Osteoblast (primary cell): Measurements from ENCODE around the gene GPATCH8. TPM values are rescaled to one million over a fixed set of nuclear protein-coding genes. Genes with fewer than 3 reads are reported as not detected.

Experiments used
- DNase-seq: peaks from one replicate; pipeline ENCODE4 v3.0.0; 2011; ENCODE audit warnings: low spot score, mixed read lengths; ENCODE audit not compliant: insufficient read length; ENCODE audit errors: missing footprints
- H2AFZ ChIP-seq: 2 replicates; pipeline ENCODE4 v1.6.0; 2011; ENCODE audit warnings: mild to moderate bottlenecking, low read length
- H3K27ac ChIP-seq: 2 replicates; pipeline ENCODE4 v1.5.1; 2011; ENCODE audit warnings: mild to moderate bottlenecking, low read depth, low read length, moderate library complexity
- H3K27me3 ChIP-seq: 2 replicates; pipeline ENCODE4 v1.6.0; 2012; ENCODE audit warnings: mild to moderate bottlenecking, control low read depth, inconsistent platforms, low read length, moderate library complexity; ENCODE audit not compliant: insufficient read depth
- H3K36me3 ChIP-seq: 2 replicates; pipeline ENCODE4 v1.5.1; 2011; ENCODE audit warnings: mild to moderate bottlenecking, low read length, control low read depth, moderate library complexity; ENCODE audit not compliant: insufficient read depth
- H3K4me1 ChIP-seq: 2 replicates; pipeline ENCODE4 v1.5.1; 2011; ENCODE audit warnings: mild to moderate bottlenecking, low read length, control low read depth, moderate library complexity; ENCODE audit not compliant: insufficient read depth
- H3K4me2 ChIP-seq: 2 replicates; pipeline ENCODE4 v1.6.0; 2011; ENCODE audit warnings: mild to moderate bottlenecking, low read length; ENCODE audit not compliant: insufficient read depth
- H3K4me3 ChIP-seq: fragments of 200-600 bp; sonication (generic); 3 replicates; pipeline ENCODE4 v1.5.1; 2012; ENCODE audit warnings: mild to moderate bottlenecking, low read length, inconsistent platforms; ENCODE audit not compliant: insufficient read depth
- H3K79me2 ChIP-seq: 2 replicates; pipeline ENCODE4 v1.6.0; 2012; ENCODE audit warnings: mild to moderate bottlenecking, low read length, control low read depth, inconsistent platforms; ENCODE audit not compliant: insufficient read depth
- H3K9me3 ChIP-seq: 2 replicates; pipeline ENCODE4 v1.5.1; 2011; ENCODE audit warnings: low read depth, low read length, control low read depth
- H4K20me1 ChIP-seq: 2 replicates; pipeline ENCODE4 v1.6.0; 2012; ENCODE audit warnings: mild to moderate bottlenecking, low read length, control low read depth; ENCODE audit not compliant: insufficient read depth
- total RNA-seq: library from RNA; depleted of rRNA; stranded (reverse); fragments of >200 nt; gene quantifications from 2 replicates; pipeline ENCODE4 v1.2.3, GENCODE V29; 2012
- TF ChIP-seq, protein P1 (sequence below): IDR thresholded peaks from 2 replicates; pipeline ENCODE4 v1.5.1; 2011; ENCODE audit warnings: mild to moderate bottlenecking, low read depth, low read length, moderate library complexity; ENCODE audit errors: extremely low read depth

GPATCH8 gene
- total RNA-seq, 1 donor, result 33.3 TPM

DNA sequence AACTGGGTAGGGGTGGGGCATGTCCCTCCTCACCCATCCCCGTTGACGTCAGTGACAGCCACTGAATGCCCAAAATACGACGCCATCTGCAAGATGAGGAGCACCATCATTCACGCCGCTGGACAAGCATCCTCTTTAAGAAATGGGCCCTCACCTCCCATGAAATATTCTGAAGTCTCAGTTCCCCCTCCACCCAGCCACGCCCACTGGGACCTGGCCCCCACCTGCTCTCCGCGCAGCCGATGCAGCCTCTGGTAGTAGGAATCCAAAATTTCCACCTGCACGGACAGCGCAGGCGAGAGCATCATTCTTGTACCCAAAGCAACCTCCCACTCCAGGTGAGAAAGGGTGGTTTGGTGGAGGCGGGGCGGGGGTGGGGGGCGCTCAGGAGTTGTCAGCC lies 119.3 kb downstream of the GPATCH8 start:
- peaks cover 35% of the 10 kb centered on the region for H3K27me3 ChIP-seq
- H3K79me2 ChIP-seq, result no peaks in the 10 kb centered on the region
- no peak for DNase-seq
- no peaks in the 10 kb centered on the region for H3K9me3 ChIP-seq
- H3K4me2 ChIP-seq, result no peak overlapping the region
- H3K4me1 ChIP-seq, result peaks cover 6% of the 10 kb centered on the region
- no peaks in the 10 kb centered on the region for H4K20me1 ChIP-seq
- no peak overlapping the region for H3K4me3 ChIP-seq
- TF ChIP-seq, protein P1, sequence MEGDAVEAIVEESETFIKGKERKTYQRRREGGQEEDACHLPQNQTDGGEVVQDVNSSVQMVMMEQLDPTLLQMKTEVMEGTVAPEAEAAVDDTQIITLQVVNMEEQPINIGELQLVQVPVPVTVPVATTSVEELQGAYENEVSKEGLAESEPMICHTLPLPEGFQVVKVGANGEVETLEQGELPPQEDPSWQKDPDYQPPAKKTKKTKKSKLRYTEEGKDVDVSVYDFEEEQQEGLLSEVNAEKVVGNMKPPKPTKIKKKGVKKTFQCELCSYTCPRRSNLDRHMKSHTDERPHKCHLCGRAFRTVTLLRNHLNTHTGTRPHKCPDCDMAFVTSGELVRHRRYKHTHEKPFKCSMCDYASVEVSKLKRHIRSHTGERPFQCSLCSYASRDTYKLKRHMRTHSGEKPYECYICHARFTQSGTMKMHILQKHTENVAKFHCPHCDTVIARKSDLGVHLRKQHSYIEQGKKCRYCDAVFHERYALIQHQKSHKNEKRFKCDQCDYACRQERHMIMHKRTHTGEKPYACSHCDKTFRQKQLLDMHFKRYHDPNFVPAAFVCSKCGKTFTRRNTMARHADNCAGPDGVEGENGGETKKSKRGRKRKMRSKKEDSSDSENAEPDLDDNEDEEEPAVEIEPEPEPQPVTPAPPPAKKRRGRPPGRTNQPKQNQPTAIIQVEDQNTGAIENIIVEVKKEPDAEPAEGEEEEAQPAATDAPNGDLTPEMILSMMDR, result no peak
- no peak overlapping the region for H2AFZ ChIP-seq
- H3K36me3 ChIP-seq, result no peaks in the 10 kb centered on the region
- no peak overlapping the region for H3K27ac ChIP-seq

DNA sequence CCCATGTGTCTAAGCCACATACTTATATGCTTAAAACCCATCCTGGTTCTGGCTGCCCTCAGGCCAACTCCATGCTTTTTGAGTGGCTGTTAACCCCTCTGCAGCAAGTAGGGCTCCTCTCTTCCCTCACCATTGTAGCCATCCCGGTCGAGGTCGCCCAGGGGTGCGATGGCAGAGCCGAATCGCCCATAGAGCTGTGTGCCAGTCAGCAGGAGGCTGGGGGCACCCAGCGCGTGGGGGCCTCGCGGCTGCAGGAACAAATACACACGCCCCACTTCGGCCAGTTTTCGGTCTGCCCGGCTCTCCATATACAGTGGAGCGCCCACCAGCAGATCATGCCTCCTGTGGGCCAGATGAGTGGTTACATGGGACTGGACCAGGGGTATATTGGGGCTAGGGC lies 119.8 kb downstream of the GPATCH8 start:
- DNase-seq, result no peak
- H3K27ac ChIP-seq, result no peak overlapping the region
- peaks cover 6% of the 10 kb centered on the region for H3K4me1 ChIP-seq
- H3K79me2 ChIP-seq, result no peaks in the 10 kb centered on the region
- no peak overlapping the region for H3K4me3 ChIP-seq
- TF ChIP-seq, protein P1, result no peak
- H3K27me3 ChIP-seq, result peaks cover 35% of the 10 kb centered on the region
- no peak overlapping the region for H3K4me2 ChIP-seq
- H4K20me1 ChIP-seq, result no peaks in the 10 kb centered on the region
- H2AFZ ChIP-seq, result no peak overlapping the region
- H3K36me3 ChIP-seq, result no peaks in the 10 kb centered on the region
- H3K9me3 ChIP-seq, result no peaks in the 10 kb centered on the region

DNA sequence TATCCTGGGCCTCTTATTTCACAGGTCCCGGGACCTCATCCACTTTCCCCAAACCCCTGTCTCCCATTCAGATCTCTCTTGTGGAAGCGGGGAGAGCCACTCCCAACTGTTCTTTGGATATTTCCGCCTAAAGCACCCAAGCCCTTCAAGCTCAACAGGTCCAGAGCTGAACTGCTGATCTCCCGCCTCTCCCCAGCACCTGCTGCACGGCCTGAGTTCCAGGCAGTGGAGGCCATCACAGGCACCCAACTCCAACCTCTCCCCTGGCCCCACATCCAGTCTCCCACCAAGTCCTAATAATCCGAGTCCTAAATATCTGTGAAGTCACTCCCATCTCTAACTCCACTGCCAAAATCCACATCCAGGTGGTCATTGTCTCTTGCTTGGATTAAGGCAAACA lies 120.3 kb downstream of the GPATCH8 start:
- H4K20me1 ChIP-seq, result no peaks in the 10 kb centered on the region
- TF ChIP-seq, protein P1, result no peak
- no peak overlapping the region for H3K27ac ChIP-seq
- peaks cover 35% of the 10 kb centered on the region for H3K27me3 ChIP-seq
- no peak for DNase-seq
- H3K4me2 ChIP-seq, result no peak overlapping the region
- H3K79me2 ChIP-seq, result no peaks in the 10 kb centered on the region
- H3K36me3 ChIP-seq, result no peaks in the 10 kb centered on the region
- H3K4me1 ChIP-seq, result peaks cover 6% of the 10 kb centered on the region
- H3K4me3 ChIP-seq, result no peak overlapping the region
- no peak overlapping the region for H2AFZ ChIP-seq
- H3K9me3 ChIP-seq, result no peaks in the 10 kb centered on the region

DNA sequence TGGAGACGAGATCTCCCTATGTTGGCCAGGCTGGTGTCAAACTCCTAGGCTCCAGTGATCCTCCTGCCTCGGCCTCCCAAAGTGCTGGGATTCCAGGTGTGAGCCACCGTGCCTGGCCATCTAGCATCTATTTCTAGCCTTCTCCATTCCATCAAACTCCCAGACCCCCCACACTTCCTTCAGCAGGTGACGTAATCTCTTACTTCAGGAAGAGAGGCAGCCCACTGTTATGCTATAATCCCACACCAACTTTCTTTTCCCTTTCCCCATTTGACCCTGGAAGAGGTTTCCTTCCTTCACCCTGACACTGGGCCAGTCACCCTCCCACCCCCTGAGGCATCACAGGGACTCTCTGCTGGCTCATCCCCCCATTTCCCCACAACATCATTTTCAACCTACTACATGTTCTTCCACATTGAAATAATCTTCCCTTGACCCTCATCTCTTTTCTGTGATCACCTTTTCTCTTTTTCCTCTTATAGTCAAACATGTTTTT lies 121.3 kb downstream of the GPATCH8 start:
- Histone ChIP-seq H4K20me1 (no peaks in the 10 kb centered on the region), H3K27me3 (peaks cover 38% of the 10 kb centered on the region), H2AFZ (no peak overlapping the region), H3K9me3 (no peaks in the 10 kb centered on the region), H3K27ac (no peak overlapping the region), H3K36me3 (no peaks in the 10 kb centered on the region), H3K4me2 (no peak overlapping the region), H3K4me3 (no peak overlapping the region), H3K4me1 (peaks cover 6% of the 10 kb centered on the region), H3K79me2 (no peaks in the 10 kb centered on the region)
- TF ChIP-seq, protein P1, result no peak
- DNase-seq, result no peak
